Activated CD4-positive, alpha-beta T cell treated with anti-CD3 and anti-CD28 coated beads for 4 hours (primary cell): Measurements from ENCODE around the gene DAB2IP.

Source experiments
- DNase-seq, 2 donors: peaks; one replicate each; pipeline ENCODE4 v3.0.0-alpha.2; 2020

Gene DAB2IP

GRCh38 chr9:121645853-121646807 is 5.3 kb upstream of the DAB2IP start:
- no peak for DNase-seq

GRCh38 chr9:121646992-121647391 is 4.4 kb upstream of the DAB2IP start:
- DNase-seq, result no peak

DNA sequence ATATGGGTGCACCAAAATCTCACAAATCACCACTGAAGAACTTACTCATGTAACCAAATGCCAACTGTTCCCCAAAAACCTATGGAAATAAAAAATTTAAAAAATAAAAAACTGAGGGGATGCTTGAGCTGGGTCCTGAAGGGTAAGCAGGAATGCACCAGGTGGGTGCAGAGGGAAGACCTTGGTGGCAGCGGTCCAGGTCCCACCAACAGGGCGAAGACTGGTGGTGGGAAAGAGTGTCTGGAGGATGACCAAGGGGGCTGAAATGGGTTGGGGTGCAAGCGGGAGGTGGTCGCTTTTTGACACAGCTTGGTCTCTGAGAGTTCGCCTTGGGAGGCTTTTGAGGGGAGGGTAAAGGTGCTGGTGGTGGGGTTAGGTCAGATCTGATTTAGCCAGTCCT is 3.3 kb upstream of the DAB2IP start:
- DNase-seq, result no peak

- no peak for DNase-seq
Observed at GRCh38 chr9:121648799-121649198, 2.6 kb upstream of the DAB2IP start.

DNA sequence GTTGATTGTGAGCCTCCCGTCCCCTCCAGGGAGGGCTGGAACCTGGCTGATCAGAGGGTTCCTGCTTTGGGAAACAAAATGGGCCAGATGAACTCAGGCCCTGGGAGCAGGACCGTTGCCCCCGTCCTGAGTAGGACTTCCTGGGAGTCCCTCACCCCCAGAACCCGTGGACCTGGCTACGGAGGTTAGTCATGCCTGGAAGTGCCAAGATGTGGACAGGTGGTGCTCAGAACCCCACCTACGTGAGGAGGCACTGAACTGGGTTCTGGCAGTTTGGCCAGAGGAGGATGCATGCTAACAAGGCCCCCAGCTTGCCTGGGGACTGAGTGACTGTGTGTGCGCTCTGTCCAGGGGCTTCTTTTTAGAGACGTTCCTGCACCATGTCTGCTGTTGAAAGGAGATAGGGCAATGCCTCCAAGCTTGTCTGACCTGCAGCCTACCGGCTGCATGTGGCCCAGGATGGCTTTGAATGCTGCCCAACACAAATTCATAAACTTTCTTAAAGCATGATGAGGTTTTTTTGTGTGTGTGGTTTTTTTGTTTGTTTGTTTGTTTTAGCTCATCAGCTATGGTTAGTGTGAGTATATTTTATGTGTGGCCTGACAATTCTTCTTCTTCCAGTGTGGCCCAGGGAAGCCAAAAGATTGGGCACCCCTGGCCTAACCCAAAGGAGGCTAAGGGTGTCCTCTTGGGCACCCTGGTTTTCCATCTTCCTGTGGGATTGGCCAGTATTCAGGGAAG is 1.8 kb upstream of the DAB2IP start:
- DNase-seq, result no peak

- no peak for DNase-seq
Observed at GRCh38 chr9:121650217-121651007, 1.0 kb upstream of the DAB2IP start.

GRCh38 chr9:121651008-121651294 is 483 bp upstream of the DAB2IP start:
- DNase-seq, result no peak

- DNase-seq, result no peak
Observed at GRCh38 chr9:121652021-121652837, 795 bp downstream of the DAB2IP start.

- DNase-seq, result no peak
Observed at GRCh38 chr9:121652838-121653231, 1.4 kb downstream of the DAB2IP start.

GRCh38 chr9:121654499-121655140 is 3.2 kb downstream of the DAB2IP start:
- no peak for DNase-seq

DNA sequence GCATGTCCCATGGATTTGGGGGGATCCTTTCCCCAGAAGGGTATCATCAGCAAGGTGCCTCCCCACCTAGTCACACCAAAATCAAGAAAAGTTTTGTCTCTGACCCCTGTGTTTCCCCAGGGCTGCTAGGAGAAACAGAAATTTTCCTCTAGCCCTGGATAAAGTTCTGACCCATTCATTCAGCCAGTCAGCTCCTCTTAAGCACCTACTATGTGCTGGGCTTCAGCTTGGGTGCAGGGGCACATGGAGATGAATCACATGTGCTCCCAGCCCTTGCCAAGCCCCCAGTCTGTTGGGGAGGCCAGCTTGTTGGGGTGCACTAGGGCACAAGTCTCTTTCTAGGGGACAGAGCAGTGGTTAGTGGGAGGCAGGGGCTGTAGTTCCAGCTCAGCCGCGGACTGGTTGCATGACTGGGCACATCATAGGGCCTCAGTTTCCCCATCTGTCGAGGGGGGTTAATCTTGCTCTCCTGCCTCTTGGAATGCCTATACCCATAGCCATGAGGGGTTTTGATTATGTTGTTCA is 3.9 kb downstream of the DAB2IP start:
- DNase-seq, result no peak

- DNase-seq, result no peak
Observed at GRCh38 chr9:121656941-121657470, 5.6 kb downstream of the DAB2IP start.

- DNase-seq, result no peak
Observed at GRCh38 chr9:121658166-121658565, 6.7 kb downstream of the DAB2IP start.

DNA sequence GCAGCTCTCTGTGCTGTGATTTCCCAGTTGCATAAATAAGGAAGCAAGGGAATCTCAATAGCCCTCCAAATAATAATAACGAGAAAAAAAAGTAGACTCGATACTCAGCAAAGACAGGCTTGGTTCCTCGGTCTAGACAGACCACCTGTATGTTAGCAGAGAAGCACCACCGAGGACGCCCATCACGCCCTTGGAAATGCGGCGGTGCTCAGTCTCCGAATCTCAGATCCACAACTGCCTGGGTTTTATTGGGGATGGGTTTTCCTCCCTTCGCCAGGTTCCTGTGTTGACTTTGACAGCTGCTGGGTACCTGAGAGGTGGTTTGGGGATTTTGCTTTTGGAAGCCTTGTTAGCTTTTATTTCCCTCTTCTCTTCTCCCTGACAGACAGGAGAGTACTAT is 7.2 kb downstream of the DAB2IP start:
- no peak for DNase-seq

DNA sequence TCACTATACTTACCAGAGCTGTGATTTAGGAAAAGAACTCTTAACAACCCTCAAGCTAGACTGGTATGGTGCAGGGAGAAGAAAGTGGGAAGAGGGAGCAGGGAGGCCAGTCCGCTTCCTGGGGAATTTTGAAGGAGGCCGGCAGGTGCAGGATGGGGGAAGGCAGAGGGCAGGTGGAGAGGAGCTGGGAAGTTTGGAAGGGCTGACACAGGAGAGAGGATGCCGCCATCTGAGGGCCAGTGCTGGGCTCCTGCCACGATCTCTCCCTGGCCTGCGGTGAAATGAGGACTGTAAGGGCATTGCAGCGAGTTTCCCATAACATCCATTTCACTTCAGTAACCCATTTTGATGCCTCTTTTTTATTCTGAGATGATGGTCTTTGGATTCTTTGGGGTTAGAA is 8.9 kb downstream of the DAB2IP start:
- no peak for DNase-seq

DNA sequence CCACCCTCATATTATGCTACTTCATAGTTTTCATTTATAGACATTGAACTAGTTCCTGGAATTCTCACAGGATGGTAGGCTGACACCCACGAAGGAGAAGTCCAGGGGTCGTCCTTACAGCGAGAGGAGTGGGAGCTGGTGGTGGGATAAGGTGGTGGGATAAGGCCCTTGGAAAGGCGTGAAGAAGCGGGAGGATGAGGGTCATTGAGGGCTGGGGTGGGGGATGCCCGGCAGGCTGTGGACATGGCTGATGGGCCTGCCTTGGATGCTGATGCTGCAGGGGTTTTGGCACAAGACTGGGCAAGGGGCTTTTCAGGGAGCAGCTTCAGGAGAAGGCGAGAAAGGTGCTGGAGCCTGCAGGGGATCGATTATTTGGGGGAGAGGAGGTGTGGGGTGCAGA is 9.4 kb downstream of the DAB2IP start:
- DNase-seq, result no peak

- DNase-seq, result no peak
Observed at GRCh38 chr9:121661328-121661727, 9.9 kb downstream of the DAB2IP start.

- DNase-seq, result no peak
Observed at GRCh38 chr9:121662359-121662758, 10.9 kb downstream of the DAB2IP start.

- DNase-seq, result no peak
Observed at GRCh38 chr9:121662891-121663580, 11.6 kb downstream of the DAB2IP start.

- no peak for DNase-seq
Observed at GRCh38 chr9:121663591-121663990, 12.2 kb downstream of the DAB2IP start.

DNA sequence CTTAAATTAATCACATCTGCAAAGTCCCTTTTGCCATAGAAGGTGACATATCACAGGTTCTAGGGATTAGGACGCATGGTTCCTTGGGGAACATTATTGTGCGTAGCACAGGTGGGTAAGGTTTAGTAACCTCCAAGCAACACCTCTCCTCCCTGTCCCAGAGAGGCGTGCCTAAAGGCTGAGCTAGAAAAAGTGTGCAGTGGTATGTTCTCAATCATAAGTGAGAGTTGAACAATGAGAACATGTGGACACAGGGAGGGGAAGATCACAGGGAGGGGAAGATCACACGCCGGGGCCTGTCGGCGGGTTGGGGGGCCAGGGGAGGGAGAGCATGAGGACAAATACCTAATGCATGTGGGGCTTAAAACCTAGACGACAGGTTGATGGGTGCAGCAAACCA is 14.9 kb downstream of the DAB2IP start:
- no peak for DNase-seq
